Hematopoietic multipotent progenitor cell treated with erythropoietin and hydrocortisone succinate and interleukin-3 and kit ligand, for 6 days (in vitro differentiated cells): ENCODE results near the gene ARHGEF10L.

Experiments used
- DNase-seq: peaks from one replicate; pipeline ENCODE4 v3.0.0-alpha.2; 2015

The ARHGEF10L gene

GRCh38 chr1:17521946-17522612 is 17.4 kb upstream of the ARHGEF10L start:
- no peak for DNase-seq

GRCh38 chr1:17523321-17524041 is 16.0 kb upstream of the ARHGEF10L start:
- DNase-seq: no peak

- no peak for DNase-seq
Observed at GRCh38 chr1:17524645-17525044, 14.9 kb upstream of the ARHGEF10L start.

- no peak for DNase-seq
Observed at GRCh38 chr1:17525996-17526686, 13.4 kb upstream of the ARHGEF10L start.

GRCh38 chr1:17527036-17527914 is 12.2 kb upstream of the ARHGEF10L start:
- DNase-seq: no peak

GRCh38 chr1:17529381-17529780 is 10.1 kb upstream of the ARHGEF10L start:
- no peak for DNase-seq

- no peak for DNase-seq
Observed at GRCh38 chr1:17531343-17531681, 8.2 kb upstream of the ARHGEF10L start.

GRCh38 chr1:17531682-17532487 is 7.6 kb upstream of the ARHGEF10L start:
- DNase-seq: no peak

- no peak for DNase-seq
Observed at GRCh38 chr1:17533201-17533600, 6.3 kb upstream of the ARHGEF10L start.

GRCh38 chr1:17535300-17535936 is 4.1 kb upstream of the ARHGEF10L start:
- DNase-seq: no peak

GRCh38 chr1:17538010-17538409 is 1.5 kb upstream of the ARHGEF10L start:
- no peak for DNase-seq

GRCh38 chr1:17538428-17539117 is 925 bp upstream of the ARHGEF10L start:
- DNase-seq: no peak

- DNase-seq: no peak
Observed at GRCh38 chr1:17539118-17539476, 401 bp upstream of the ARHGEF10L start.

GRCh38 chr1:17540255-17541001 is 930 bp downstream of the ARHGEF10L start:
- DNase-seq: no peak

GRCh38 chr1:17542645-17543044 is 3.1 kb downstream of the ARHGEF10L start:
- no peak for DNase-seq

- DNase-seq: no peak
Observed at GRCh38 chr1:17544776-17545350, 5.4 kb downstream of the ARHGEF10L start.

- no peak for DNase-seq
Observed at GRCh38 chr1:17545356-17545755, 5.9 kb downstream of the ARHGEF10L start.

- DNase-seq: no peak
Observed at GRCh38 chr1:17546946-17547670, 7.6 kb downstream of the ARHGEF10L start.

GRCh38 chr1:17549384-17549783 is 9.9 kb downstream of the ARHGEF10L start:
- DNase-seq: no peak
